ENCODE results near the gene WWTR1. TPM values are rescaled to one million over a fixed set of nuclear protein-coding genes. Genes with fewer than 3 reads are reported as not detected.

WWTR1 gene
- total RNA-seq, 1 experiment from 2014 or later, result 24.4 TPM

- no peak overlapping the region for H2BK120ac ChIP-seq (ENCODE audit: low read depth, low read length, poor library complexity, severe bottlenecking)
- H2BK15ac ChIP-seq (ENCODE audit: low read depth, low read length), result no peak overlapping the region
- Mint-ChIP-seq H3K36me3 (ENCODE audit: insufficient read depth in 1 of 3, low read depth in 3 of 3) (no peaks in the 10 kb centered on the region), H3K9me3 (no peaks in the 10 kb centered on the region), H3K4me1 (peaks cover 22 to 27% of the 10 kb centered on the region in 2 experiments), H3K27me3 (ENCODE audit: low read depth) (no peaks in the 10 kb centered on the region), H3K4me3 (no peak overlapping the region), H3K27ac (peak overlapping the region in 1 of 3 experiments; percentile 55; a peak in 2 of 7 replicates)
- no peak overlapping the region for H2BK5ac ChIP-seq (ENCODE audit: insufficient read length, low read length)
- no peaks in the 10 kb centered on the region for H3K23me2 ChIP-seq (ENCODE audit: insufficient read length, low read depth, low read length, poor library complexity, severe bottlenecking)
- no peaks in the 10 kb centered on the region for H3K4me1 ChIP-seq (ENCODE audit: insufficient read depth, low read length)
- H3K18ac ChIP-seq (ENCODE audit: insufficient read length, low read depth, low read length), result no peak overlapping the region
- H3K79me1 ChIP-seq (ENCODE audit: insufficient read depth, low read depth, low read length, poor library complexity, severe bottlenecking), result peaks cover 6% of the 10 kb centered on the region
- H3K56ac ChIP-seq (ENCODE audit: insufficient read length, low read depth, low read length), result no peak overlapping the region
- H3K9me3 ChIP-seq (ENCODE audit: control insufficient read depth, low read depth, low read length), result no peaks in the 10 kb centered on the region
- H3K9ac ChIP-seq (ENCODE audit: extremely low read depth, insufficient read length, low read length), result no peak overlapping the region
- H2BK20ac ChIP-seq (ENCODE audit: low read depth, low read length, poor library complexity, severe bottlenecking), result no peak overlapping the region
- H4K91ac ChIP-seq (ENCODE audit: insufficient read length, low read depth, low read length), result no peak overlapping the region
- no peak overlapping the region for H4K5ac ChIP-seq (ENCODE audit: insufficient read length, low read depth, low read length)
- TF ChIP-seq CTCF (conservative IDR thresholded peaks at IDR 0.05), result no peak
- H2BK12ac ChIP-seq (ENCODE audit: insufficient read length, low read depth, low read length), result no peak overlapping the region
- H3K4ac ChIP-seq (ENCODE audit: low read depth, low read length), result no peak overlapping the region
- H3K27ac ChIP-seq (ENCODE audit: insufficient read length, low read depth, low read length), result no peak overlapping the region
- WGBS (ENCODE audit: extremely low coverage, insufficient read length, low lambda C conversion rate), result no CpG with 5 or more reads among the region's 4 CpGs
- H3K79me2 ChIP-seq (ENCODE audit: insufficient read depth, low read length), result no peaks in the 10 kb centered on the region
- H3K14ac ChIP-seq (ENCODE audit: insufficient read depth, low read length), result no peak overlapping the region
- H4K20me1 ChIP-seq (ENCODE audit: control insufficient read depth, insufficient read depth, insufficient read length), result no peaks in the 10 kb centered on the region
- H3K4me2 ChIP-seq (ENCODE audit: insufficient read depth, insufficient read length, low read length), result no peak overlapping the region
- no peak overlapping the region for H3K23ac ChIP-seq (ENCODE audit: insufficient read length, low read depth, low read length)
- no peak for DNase-seq
- H3T11ph ChIP-seq (ENCODE audit: low read length), result no peak overlapping the region
- no peak overlapping the region for H2AFZ ChIP-seq (ENCODE audit: low read length)
- H2AK5ac ChIP-seq (ENCODE audit: insufficient read length, low read length), result no peak overlapping the region
- no peaks in the 10 kb centered on the region for H3K27me3 ChIP-seq (ENCODE audit: insufficient read depth, low read length)
- no peak overlapping the region for H4K8ac ChIP-seq (replicated peaks; ENCODE audit: insufficient read length, low read depth, low read length)
Observed at GRCh38 chr3:149554826-149555225, 103.0 kb downstream of the WWTR1 start.
